ENCODE measurements around the gene TPPP.

TPPP gene

GRCh38 chr5:639253-639530 is 54.0 kb downstream of the TPPP start:
- H3K4me3 ChIP-seq (ENCODE audit: low read depth, low read length): no peak overlapping the region
- TF ChIP-seq MAX (IDR thresholded peaks at IDR 0.05; ENCODE audit: low read depth, low read length) (no peak), POLR2A (IDR thresholded peaks at IDR 0.05; ENCODE audit: extremely low read depth, insufficient read length) (no peak), MYC (IDR thresholded peaks at IDR 0.05; ENCODE audit: low read depth, low read length) (no peak), CTCF (IDR thresholded peaks at IDR 0.05; ENCODE audit: low read depth, low read length) (no peak)
- DNase-seq (ENCODE audit: low read depth): no peak

- DNase-seq (ENCODE audit: low read depth): no peak
- H3K4me3 ChIP-seq (ENCODE audit: low read depth, low read length): no peak overlapping the region
- TF ChIP-seq CTCF (IDR thresholded peaks at IDR 0.05; ENCODE audit: low read depth, low read length) (no peak), MYC (IDR thresholded peaks at IDR 0.05; ENCODE audit: low read depth, low read length) (no peak), MAX (IDR thresholded peaks at IDR 0.05; ENCODE audit: low read depth, low read length) (no peak), POLR2A (IDR thresholded peaks at IDR 0.05; ENCODE audit: extremely low read depth, insufficient read length) (no peak)
Measured at GRCh38 chr5:638501-639252, 54.5 kb downstream of the TPPP start.

- TF ChIP-seq MYC (IDR thresholded peaks at IDR 0.05; ENCODE audit: low read depth, low read length): no peak
- no peak for TF ChIP-seq CTCF (IDR thresholded peaks at IDR 0.05; ENCODE audit: low read depth, low read length)
- no peak overlapping the region for H3K4me3 ChIP-seq (ENCODE audit: low read depth, low read length)
Measured at GRCh38 chr5:637581-638450, 55.3 kb downstream of the TPPP start.

GRCh38 chr5:636951-637350 is 56.2 kb downstream of the TPPP start:
- TF ChIP-seq POLR2A (IDR thresholded peaks at IDR 0.05; ENCODE audit: extremely low read depth, insufficient read length): no peak
- no peak for TF ChIP-seq MYC (IDR thresholded peaks at IDR 0.05; ENCODE audit: low read depth, low read length)
- no peak for TF ChIP-seq MAX (IDR thresholded peaks at IDR 0.05; ENCODE audit: low read depth, low read length)
- no peak for TF ChIP-seq CTCF (IDR thresholded peaks at IDR 0.05; ENCODE audit: low read depth, low read length)
- no peak overlapping the region for H3K4me3 ChIP-seq (ENCODE audit: low read depth, low read length)
- no peak for DNase-seq (ENCODE audit: low read depth)

More at GRCh38 chr5:637581-638450, 55.3 kb downstream of the TPPP start:
- DNase-seq (ENCODE audit: low read depth): no peak

GRCh38 chr5:635306-636055 is 57.7 kb downstream of the TPPP start:
- no peak for DNase-seq (ENCODE audit: low read depth)
- H3K4me3 ChIP-seq (ENCODE audit: low read depth, low read length): no peak overlapping the region
- TF ChIP-seq MYC (IDR thresholded peaks at IDR 0.05; ENCODE audit: low read depth, low read length) (no peak), CTCF (IDR thresholded peaks at IDR 0.05; ENCODE audit: low read depth, low read length) (no peak), POLR2A (IDR thresholded peaks at IDR 0.05; ENCODE audit: extremely low read depth, insufficient read length) (no peak), MAX (IDR thresholded peaks at IDR 0.05; ENCODE audit: low read depth, low read length) (no peak)
